Psoas muscle (tissue), 8 donors: ENCODE measurements around the gene CNTRL. TPM values are rescaled to one million over a fixed set of nuclear protein-coding genes. Genes with fewer than 3 reads are reported as not detected.
A peak's percentile ranks its signal among the peaks of the same experiment; 100 is the strongest.

Source experiments
- ATAC-seq, 4 donors: fragments of 200-7000 bp; cut with Tn5 transposase; one replicate each; pipeline ENCODE4 v1.9.1; 2020; ENCODE audit warnings: moderate library complexity in 3 of 4, mild to moderate bottlenecking in 2 of 4
- DNase-seq, 2 donors: peaks; one replicate each; pipeline ENCODE4 v3.0.0-alpha.2; 2020
- H3K27ac ChIP-seq: fragments of 200-600 bp; one replicate; pipeline ENCODE4 v1.8.0; 2022
- H3K27me3 ChIP-seq, 3 donors: fragments of 200-600 bp in 1 of 3; one replicate each; pipeline versions ENCODE4 v1.6.1 to v1.8.0; 2013 to 2022; ENCODE audit warnings: low read length in 2 of 3, mild to moderate bottlenecking in 2 of 3, moderate library complexity in 1 of 3; ENCODE audit not compliant: insufficient read depth in 3 of 3
- H3K36me3 ChIP-seq, 2 donors: fragments of 200-600 bp in 1 of 2; one replicate each; pipeline versions ENCODE4 v1.6.1 to v1.8.0; 2013 to 2022; ENCODE audit warnings: low read depth in 1 of 2, mild to moderate bottlenecking in 1 of 2, moderate library complexity in 1 of 2; ENCODE audit not compliant: insufficient read depth in 1 of 2
- H3K4me1 ChIP-seq: fragments of 200-600 bp; one replicate; pipeline ENCODE4 v1.8.0; 2022
- H3K4me3 ChIP-seq: fragments of 200-600 bp; one replicate; pipeline ENCODE4 v1.8.0; 2022; ENCODE audit warnings: mild to moderate bottlenecking
- H3K9me3 ChIP-seq: fragments of 200-600 bp; one replicate; pipeline ENCODE4 v1.8.0; 2022
- CTCF ChIP-seq: fragments of 200-600 bp; IDR thresholded peaks from one replicate; pipeline ENCODE4 v1.8.0; 2022; ENCODE audit warnings: antibody characterized with exemption
- WGBS, 3 donors: extraction: QIAGEN DNeasy Blood & Tissue Kit; methylation state at CpG; one replicate each; pipeline versions ENCODE4 v1.1.6 to v1.1.7; 2013; 5-methylcytosine and 5-hydroxymethylcytosine counted together
- intact Hi-C, 2 donors: fragments of 100-400 bp; cut with DNase I; formaldehyde crosslinking; loops; one replicate each; pipeline versions ENCODE4 v1.11.0 to v1.14.2; 2022
- polyA plus RNA-seq, 3 donors: library from polyadenylated mRNA; stranded (reverse); fragments of 200-250 nt; gene quantifications; one replicate each; pipeline ENCODE4 v1.2.3, GENCODE V29; 2013
- total RNA-seq, 4 donors: library from RNA; stranded (reverse); fragmentation: NEBNext Ultra II Directional in 2 of 4; extraction: Animal tissue kit (Norgen Biotek cat#: 25700) in 2 of 4; gene quantifications; one replicate each; pipeline versions ENCODE4 v1.2.1 to v1.2.4, GENCODE V29; 2021 to 2023
- donor health status: healthy with polysubstance abuse.
- donor health status: DM: no; HTN: no; CAD: no; lungs with moderate emphysema.
- donor health status: Bipolar disorder and iron deficiency.
- donor health status: healthy.
- donor health status: DM: yes; HTN: yes; CAD: no.
- donor health status: DM: no; HTN: no; CAD: no.
- donor health status: DM: no; HTN: no; CAD: no.
- donor health status: DM: yes; HTN: yes; CAD: no.

CNTRL gene
- total and polyA plus RNA-seq, 7 donors, result 1.00 to 2.4 (median 1.3) TPM

GRCh38 chr9:121067640-121068039, 7.1 kb upstream of the CNTRL start:
- H3K4me1 ChIP-seq, result no peaks in the 10 kb centered on the region
- DNase-seq (no peak), ATAC-seq (no peak)
- TF ChIP-seq CTCF, result no peak
- intact Hi-C loops, result no loop called here
- no peaks in the 10 kb centered on the region for H3K36me3 ChIP-seq
- no peaks in the 10 kb centered on the region for H3K9me3 ChIP-seq
- H3K27me3 ChIP-seq, result peaks cover 0 to 23% (median 2%) of the 10 kb centered on the region in 3 donors
- H3K27ac ChIP-seq, result no peak overlapping the region
- WGBS, 3 donors, result 79 to 92% (median 83%) methylated on average over 2 of the region's 2 CpGs
- H3K4me3 ChIP-seq, result no peak overlapping the region

- no peak overlapping the region for H3K4me3 ChIP-seq
- intact Hi-C loops, result no loop called here
- H3K9me3 ChIP-seq, result no peaks in the 10 kb centered on the region
- no peak for TF ChIP-seq CTCF
- peaks cover 12% of the 10 kb centered on the region for H3K4me1 ChIP-seq
- ATAC-seq, result no peak
- 82 to 100% (median 93%) methylated on average over 1 of the region's 1 CpG for WGBS, 3 donors
- H3K27ac ChIP-seq, result no peak overlapping the region
- peaks cover 0 to 23% (median 2%) of the 10 kb centered on the region in 3 donors for H3K27me3 ChIP-seq
- H3K36me3 ChIP-seq, result no peaks in the 10 kb centered on the region
- DNase-seq, result no peak
Observed at GRCh38 chr9:121069396-121069795, 5.4 kb upstream of the CNTRL start.

GRCh38 chr9:121071370-121071755, 3.4 kb upstream of the CNTRL start:
- ATAC-seq (no peak), DNase-seq (no peak)
- H3K4me1 ChIP-seq, result peaks cover 13% of the 10 kb centered on the region
- TF ChIP-seq CTCF, result no peak
- peak overlapping the region; percentile 50 for H3K4me3 ChIP-seq
- whole genome bisulfite sequencing, 3 donors, result 96 to 100% (median 96%) methylated on average over 2 of the region's 2 CpGs
- intact Hi-C loops, result loop anchor here in 1 of 2 donors (5.0 kb wide), 1 partner anchor 51 kb away; no protein-coding TSS in a partner anchor
- no peak overlapping the region for H3K27ac ChIP-seq
- H3K27me3 ChIP-seq, result peaks cover 0 to 23% (median 2%) of the 10 kb centered on the region in 3 donors
- no peaks in the 10 kb centered on the region for H3K36me3 ChIP-seq
- no peaks in the 10 kb centered on the region for H3K9me3 ChIP-seq

GRCh38 chr9:121071756-121072421, 2.9 kb upstream of the CNTRL start:
- Histone ChIP-seq H3K4me1 (peaks cover 13% of the 10 kb centered on the region), H3K27me3 (peaks cover 0 to 23% (median 2%) of the 10 kb centered on the region in 3 donors), H3K27ac (no peak overlapping the region), H3K9me3 (no peaks in the 10 kb centered on the region), H3K4me3 (peak overlapping the region; percentile 50), H3K36me3 (no peaks in the 10 kb centered on the region)
- ATAC-seq, result no peak
- WGBS, 3 donors, result 47 to 51% (median 50%) methylated on average over 16 of the region's 16 CpGs
- TF ChIP-seq CTCF, result no peak
- intact Hi-C loops, result loop anchor here in 1 of 2 donors (5.0 kb wide), 1 partner anchor 50 kb away; no protein-coding TSS in a partner anchor
- DNase-seq, result no peak
